ENCODE measurements around the gene CNTROB. TPM values are rescaled to one million over a fixed set of nuclear protein-coding genes. Genes with fewer than 3 reads are reported as not detected.

CNTROB gene
- total RNA-seq, 2 experiments from 2014 or later, result 55.4 to 72.3 TPM

DNA sequence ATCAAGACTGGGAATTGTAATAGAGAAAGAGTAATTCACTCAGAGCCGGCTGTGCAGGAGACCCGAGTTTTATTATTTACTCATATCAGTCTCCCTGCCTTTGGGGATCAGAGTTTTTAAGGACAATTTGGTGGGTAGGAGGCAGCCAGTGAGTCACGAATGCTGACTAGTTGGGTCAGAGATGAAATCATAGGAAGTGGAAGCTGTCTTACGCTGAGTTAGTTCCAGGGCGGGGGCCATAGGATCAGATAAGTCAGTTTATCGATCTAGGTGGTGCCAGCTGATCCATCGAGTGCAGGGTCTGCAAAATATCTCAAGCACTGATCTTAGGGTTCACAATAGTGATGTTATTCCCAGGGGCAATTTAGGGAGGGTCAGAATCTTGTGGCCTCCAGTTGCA, 50.2 kb downstream of the CNTROB start:
- H3K9me3 ChIP-seq (ENCODE audit: low read length), result no peaks in the 10 kb centered on the region
- no peaks in the 10 kb centered on the region for H4K20me1 ChIP-seq (ENCODE audit: insufficient read depth, low read length)
- no peak overlapping the region for H3K4me2 ChIP-seq (ENCODE audit: low read length)
- TF ChIP-seq, protein P1, sequence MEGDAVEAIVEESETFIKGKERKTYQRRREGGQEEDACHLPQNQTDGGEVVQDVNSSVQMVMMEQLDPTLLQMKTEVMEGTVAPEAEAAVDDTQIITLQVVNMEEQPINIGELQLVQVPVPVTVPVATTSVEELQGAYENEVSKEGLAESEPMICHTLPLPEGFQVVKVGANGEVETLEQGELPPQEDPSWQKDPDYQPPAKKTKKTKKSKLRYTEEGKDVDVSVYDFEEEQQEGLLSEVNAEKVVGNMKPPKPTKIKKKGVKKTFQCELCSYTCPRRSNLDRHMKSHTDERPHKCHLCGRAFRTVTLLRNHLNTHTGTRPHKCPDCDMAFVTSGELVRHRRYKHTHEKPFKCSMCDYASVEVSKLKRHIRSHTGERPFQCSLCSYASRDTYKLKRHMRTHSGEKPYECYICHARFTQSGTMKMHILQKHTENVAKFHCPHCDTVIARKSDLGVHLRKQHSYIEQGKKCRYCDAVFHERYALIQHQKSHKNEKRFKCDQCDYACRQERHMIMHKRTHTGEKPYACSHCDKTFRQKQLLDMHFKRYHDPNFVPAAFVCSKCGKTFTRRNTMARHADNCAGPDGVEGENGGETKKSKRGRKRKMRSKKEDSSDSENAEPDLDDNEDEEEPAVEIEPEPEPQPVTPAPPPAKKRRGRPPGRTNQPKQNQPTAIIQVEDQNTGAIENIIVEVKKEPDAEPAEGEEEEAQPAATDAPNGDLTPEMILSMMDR (conservative IDR thresholded peaks at IDR 0.05; ENCODE audit: low read length), result no peak
- TF ChIP-seq EZH2phosphoT487 (IDR thresholded peaks at IDR 0.05; ENCODE audit: borderline replicate concordance, low read depth, low read length), result no peak
- CTCF ChIA-PET (ENCODE audit: unreplicated experiment), result no interaction called here
- POLR2A ChIA-PET, result no interaction called here
- DNase-seq (ENCODE audit: low spot score), result no peak
- H3K4me3 ChIP-seq (ENCODE audit: low read depth, low read length, poor library complexity, severe bottlenecking), result no peak overlapping the region
- H2AFZ ChIP-seq (ENCODE audit: low read length), result no peak overlapping the region
- H3K9me2 ChIP-seq (ENCODE audit: insufficient read depth, low read length), result no peaks in the 10 kb centered on the region
- no peaks in the 10 kb centered on the region for H3K4me1 ChIP-seq (ENCODE audit: insufficient read depth, low read length, poor library complexity, severe bottlenecking)
- no peak overlapping the region for H3K27ac ChIP-seq (ENCODE audit: low read depth, low read length, poor library complexity, severe bottlenecking)
- no peaks in the 10 kb centered on the region for H3K36me3 ChIP-seq (ENCODE audit: insufficient read depth, low read length)
- H3K79me2 ChIP-seq (ENCODE audit: insufficient read depth, low read depth, low read length), result no peaks in the 10 kb centered on the region
- intact Hi-C loops (cut with micrococcal nuclease; ENCODE audit: unreplicated experiment), result no loop called here
- no TSS peak for BruUV-seq (replicated peaks)

DNA sequence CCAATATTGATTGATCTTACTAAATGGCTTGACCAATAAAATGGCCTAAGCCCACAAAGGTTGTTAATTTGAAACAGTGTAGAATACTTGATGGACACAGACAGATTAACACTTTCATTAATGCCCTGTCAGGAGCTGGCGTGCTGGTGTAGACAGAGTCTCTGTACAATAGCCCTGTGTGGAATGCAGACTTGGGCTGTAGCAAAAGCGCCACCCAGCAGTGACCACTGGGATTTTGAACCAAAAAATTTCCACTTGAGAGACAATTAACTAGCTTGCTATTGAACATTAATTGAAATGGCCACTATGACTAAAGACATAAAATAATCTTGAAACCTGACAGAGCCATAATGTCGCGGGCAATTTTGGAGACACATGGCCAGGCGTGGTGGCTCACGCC, 50.7 kb downstream of the CNTROB start:
- Histone ChIP-seq H3K36me3 (ENCODE audit: insufficient read depth, low read length) (no peaks in the 10 kb centered on the region), H2AFZ (ENCODE audit: low read length) (no peak overlapping the region)
- POLR2A ChIA-PET, result interaction anchor here (0.9 kb wide), 1 partner anchor 50 kb away, joined by 3 read pairs; no protein-coding TSS in a partner anchor

DNA sequence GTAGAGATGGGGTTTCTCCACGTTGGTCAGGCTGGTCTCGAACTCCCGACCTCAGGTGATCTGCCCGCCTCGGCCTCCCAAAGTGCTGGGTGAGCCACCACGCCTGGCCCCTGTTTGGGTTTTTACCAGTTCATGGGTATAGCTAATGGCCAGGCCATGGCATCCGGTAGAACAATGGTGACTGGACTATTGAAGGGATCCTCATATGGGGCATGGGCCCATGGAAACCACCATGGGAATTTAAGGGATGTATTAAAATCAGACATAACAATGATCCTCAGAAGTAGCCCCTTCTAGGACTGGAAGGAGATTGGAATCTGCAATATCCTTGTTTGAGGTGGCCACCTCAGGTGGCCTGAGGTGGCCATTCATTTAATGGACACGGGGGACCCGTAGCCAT, 52.9 kb downstream of the CNTROB start:
- no peak for TF ChIP-seq EZH2phosphoT487 (IDR thresholded peaks at IDR 0.05; ENCODE audit: borderline replicate concordance, low read depth, low read length)
- TF ChIP-seq, protein P1 (conservative IDR thresholded peaks at IDR 0.05; ENCODE audit: low read length), result no peak
- H3K79me2 ChIP-seq (ENCODE audit: insufficient read depth, low read depth, low read length), result no peaks in the 10 kb centered on the region
- no peaks in the 10 kb centered on the region for H3K36me3 ChIP-seq (ENCODE audit: insufficient read depth, low read length)
- H3K9me3 ChIP-seq (ENCODE audit: low read length), result no peaks in the 10 kb centered on the region
- no peak overlapping the region for H3K27ac ChIP-seq (ENCODE audit: low read depth, low read length, poor library complexity, severe bottlenecking)
- CTCF ChIA-PET (ENCODE audit: unreplicated experiment), result no interaction called here
- peaks cover 12% of the 10 kb centered on the region for H3K4me1 ChIP-seq (ENCODE audit: insufficient read depth, low read length, poor library complexity, severe bottlenecking)
- H3K4me2 ChIP-seq (ENCODE audit: low read length), result no peak overlapping the region
- H3K9me2 ChIP-seq (ENCODE audit: insufficient read depth, low read length), result no peaks in the 10 kb centered on the region
- no peaks in the 10 kb centered on the region for H4K20me1 ChIP-seq (ENCODE audit: insufficient read depth, low read length)
- intact Hi-C loops (cut with micrococcal nuclease; ENCODE audit: unreplicated experiment), result no loop called here
- POLR2A ChIA-PET, result interaction anchor here (0.6 kb wide), 1 partner anchor 1343 kb away, joined by 3 read pairs; no protein-coding TSS in a partner anchor
- no peak overlapping the region for H2AFZ ChIP-seq (ENCODE audit: low read length)
- BruUV-seq (replicated peaks), result no TSS peak
- H3K4me3 ChIP-seq (ENCODE audit: low read depth, low read length, poor library complexity, severe bottlenecking), result no peak overlapping the region
- no peak for DNase-seq (ENCODE audit: low spot score)

More for the DNA sequence above, 50.7 kb downstream of the CNTROB start:
- no peak for DNase-seq (ENCODE audit: low spot score)
- H3K9me2 ChIP-seq (ENCODE audit: insufficient read depth, low read length), result no peaks in the 10 kb centered on the region
- BruUV-seq (replicated peaks), result no TSS peak
- H3K79me2 ChIP-seq (ENCODE audit: insufficient read depth, low read depth, low read length), result no peaks in the 10 kb centered on the region
- CTCF ChIA-PET (ENCODE audit: unreplicated experiment), result no interaction called here
- intact Hi-C loops (cut with micrococcal nuclease; ENCODE audit: unreplicated experiment), result no loop called here
- H4K20me1 ChIP-seq (ENCODE audit: insufficient read depth, low read length), result no peaks in the 10 kb centered on the region
- no peaks in the 10 kb centered on the region for H3K9me3 ChIP-seq (ENCODE audit: low read length)
- no peak overlapping the region for H3K4me2 ChIP-seq (ENCODE audit: low read length)
- H3K27ac ChIP-seq (ENCODE audit: low read depth, low read length, poor library complexity, severe bottlenecking), result no peak overlapping the region
- TF ChIP-seq, protein P1 (conservative IDR thresholded peaks at IDR 0.05; ENCODE audit: low read length), result 0 out of 2 replicates have a peak, but pooled peaks have one; percentile 32
- no peak for TF ChIP-seq EZH2phosphoT487 (IDR thresholded peaks at IDR 0.05; ENCODE audit: borderline replicate concordance, low read depth, low read length)
- H3K4me1 ChIP-seq (ENCODE audit: insufficient read depth, low read length, poor library complexity, severe bottlenecking), result no peaks in the 10 kb centered on the region
- H3K4me3 ChIP-seq (ENCODE audit: low read depth, low read length, poor library complexity, severe bottlenecking), result no peak overlapping the region
